ENCODE data around the gene SSR1. TPM values are rescaled to one million over a fixed set of nuclear protein-coding genes. Genes with fewer than 3 reads are reported as not detected.

The SSR1 gene
- total RNA-seq, 1 experiment from 2014 or later, result 102 TPM

DNA sequence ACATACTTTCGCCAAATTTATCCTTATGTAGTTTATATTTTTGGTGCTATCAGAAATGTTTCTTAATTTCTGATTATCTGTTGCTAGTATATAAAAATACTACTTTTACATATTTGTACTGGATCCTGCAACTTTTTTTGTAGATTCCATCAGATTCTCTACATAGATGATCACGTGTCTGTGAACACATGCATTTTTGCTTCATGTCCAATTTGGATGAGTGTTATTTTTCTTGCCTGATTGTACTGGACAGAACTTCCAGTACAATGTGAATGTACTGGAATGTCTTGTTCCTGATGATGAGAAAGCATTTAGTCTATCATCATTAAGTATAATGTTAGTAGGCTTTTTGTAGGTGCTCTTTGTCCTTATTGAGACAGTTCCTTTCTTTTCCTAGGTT, 25.0 kb upstream of the SSR1 start:
- DNase-seq, result no peak
- no peaks in the 10 kb centered on the region for H3K9me3 ChIP-seq (ENCODE audit: control insufficient read depth, low read depth, low read length)
- H4K5ac ChIP-seq (ENCODE audit: insufficient read length, low read depth, low read length), result no peak overlapping the region
- H2AK5ac ChIP-seq (ENCODE audit: insufficient read length, low read length), result no peak overlapping the region
- H3K79me1 ChIP-seq (ENCODE audit: insufficient read depth, low read depth, low read length, poor library complexity, severe bottlenecking), result no peaks in the 10 kb centered on the region
- H3K4me1 ChIP-seq (ENCODE audit: insufficient read depth, low read length), result no peaks in the 10 kb centered on the region
- no peak overlapping the region for H2BK12ac ChIP-seq (ENCODE audit: insufficient read length, low read depth, low read length)
- H3T11ph ChIP-seq (ENCODE audit: low read length), result no peak overlapping the region
- no peak overlapping the region for H3K4ac ChIP-seq (ENCODE audit: low read depth, low read length)
- H4K20me1 ChIP-seq (ENCODE audit: control insufficient read depth, insufficient read depth, insufficient read length), result no peaks in the 10 kb centered on the region
- no peak overlapping the region for H3K9ac ChIP-seq (ENCODE audit: extremely low read depth, insufficient read length, low read length)
- H3K56ac ChIP-seq (ENCODE audit: insufficient read length, low read depth, low read length), result no peak overlapping the region
- H3K23ac ChIP-seq (ENCODE audit: insufficient read length, low read depth, low read length), result no peak overlapping the region
- no peak overlapping the region for H3K27ac ChIP-seq (ENCODE audit: insufficient read length, low read depth, low read length)
- H2AFZ ChIP-seq (ENCODE audit: low read length), result no peak overlapping the region
- no peaks in the 10 kb centered on the region; the same call in 1 of the 2 replicates for H3K27me3 Mint-ChIP-seq (ENCODE audit: low read depth)
- no peak overlapping the region for H3K27ac Mint-ChIP-seq
- H4K8ac ChIP-seq (replicated peaks; ENCODE audit: insufficient read length, low read depth, low read length), result no peak overlapping the region
- no peaks in the 10 kb centered on the region for H3K79me2 ChIP-seq (ENCODE audit: insufficient read depth, low read length)
- TF ChIP-seq, protein P1, sequence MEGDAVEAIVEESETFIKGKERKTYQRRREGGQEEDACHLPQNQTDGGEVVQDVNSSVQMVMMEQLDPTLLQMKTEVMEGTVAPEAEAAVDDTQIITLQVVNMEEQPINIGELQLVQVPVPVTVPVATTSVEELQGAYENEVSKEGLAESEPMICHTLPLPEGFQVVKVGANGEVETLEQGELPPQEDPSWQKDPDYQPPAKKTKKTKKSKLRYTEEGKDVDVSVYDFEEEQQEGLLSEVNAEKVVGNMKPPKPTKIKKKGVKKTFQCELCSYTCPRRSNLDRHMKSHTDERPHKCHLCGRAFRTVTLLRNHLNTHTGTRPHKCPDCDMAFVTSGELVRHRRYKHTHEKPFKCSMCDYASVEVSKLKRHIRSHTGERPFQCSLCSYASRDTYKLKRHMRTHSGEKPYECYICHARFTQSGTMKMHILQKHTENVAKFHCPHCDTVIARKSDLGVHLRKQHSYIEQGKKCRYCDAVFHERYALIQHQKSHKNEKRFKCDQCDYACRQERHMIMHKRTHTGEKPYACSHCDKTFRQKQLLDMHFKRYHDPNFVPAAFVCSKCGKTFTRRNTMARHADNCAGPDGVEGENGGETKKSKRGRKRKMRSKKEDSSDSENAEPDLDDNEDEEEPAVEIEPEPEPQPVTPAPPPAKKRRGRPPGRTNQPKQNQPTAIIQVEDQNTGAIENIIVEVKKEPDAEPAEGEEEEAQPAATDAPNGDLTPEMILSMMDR (conservative IDR thresholded peaks at IDR 0.05), result no peak
- H2BK15ac ChIP-seq (ENCODE audit: low read depth, low read length), result no peak overlapping the region
- H3K4me1 Mint-ChIP-seq, result peaks cover 4 to 7% of the 10 kb centered on the region in 2 experiments; a peak in 3 of 4 replicates
- H3K23me2 ChIP-seq (ENCODE audit: insufficient read length, low read depth, low read length, poor library complexity, severe bottlenecking), result no peaks in the 10 kb centered on the region
- no peak overlapping the region for H2BK5ac ChIP-seq (ENCODE audit: insufficient read length, low read length)
- H3K4me3 Mint-ChIP-seq, result no peak overlapping the region
- no peak overlapping the region for H3K4me2 ChIP-seq (ENCODE audit: insufficient read depth, insufficient read length, low read length)
- H3K9me3 Mint-ChIP-seq, result no peaks in the 10 kb centered on the region; a peak in 1 of 5 replicates
- no peak overlapping the region for H3K18ac ChIP-seq (ENCODE audit: insufficient read length, low read depth, low read length)
- no peak overlapping the region for H4K91ac ChIP-seq (ENCODE audit: insufficient read length, low read depth, low read length)
- H2BK120ac ChIP-seq (ENCODE audit: low read depth, low read length, poor library complexity, severe bottlenecking), result no peak overlapping the region
- no peak overlapping the region for H2BK20ac ChIP-seq (ENCODE audit: low read depth, low read length, poor library complexity, severe bottlenecking)
- WGBS (ENCODE audit: extremely low coverage, insufficient read length, low lambda C conversion rate), result no CpG with 5 or more reads among the region's 2 CpGs
- no peaks in the 10 kb centered on the region for H3K27me3 ChIP-seq (ENCODE audit: insufficient read depth, low read length)
- no peaks in the 10 kb centered on the region for H3K36me3 Mint-ChIP-seq (ENCODE audit: insufficient read depth in 1 of 3, low read depth in 3 of 3)
- H3K14ac ChIP-seq (ENCODE audit: insufficient read depth, low read length), result no peak overlapping the region

All from H9 (cell line).